ENCODE measurements around the gene PCDH1.
A peak's percentile ranks its signal among the peaks of the same experiment; 100 is the strongest.
"Not testable (repeated sequence)": the region's sequence is repeated elsewhere in the genome, so short reads cannot be mapped to it uniquely, and the experiment has no call there.

PCDH1 gene

GRCh38 chr5:141832131-141832530 lies 46.1 kb downstream of the PCDH1 start:
- DNase-seq (ENCODE audit: low read depth) = no peak

GRCh38 chr5:141828162-141828561 lies 50.0 kb downstream of the PCDH1 start:
- no peak for DNase-seq (ENCODE audit: low read depth)

- no peak for DNase-seq (ENCODE audit: low read depth)
Observed at GRCh38 chr5:141826674-141827073, 51.5 kb downstream of the PCDH1 start.

GRCh38 chr5:141825791-141826560 lies 52.2 kb downstream of the PCDH1 start:
- DNase-seq (ENCODE audit: low read depth) = no peak

GRCh38 chr5:141825241-141825671 lies 53.0 kb downstream of the PCDH1 start:
- DNase-seq (ENCODE audit: low read depth) = no peak

- DNase-seq (ENCODE audit: low read depth) = no peak
Observed at GRCh38 chr5:141824717-141825116, 53.5 kb downstream of the PCDH1 start.

- DNase-seq (ENCODE audit: low read depth) = no peak
Observed at GRCh38 chr5:141823056-141823455, 55.2 kb downstream of the PCDH1 start.

GRCh38 chr5:141822144-141822543 lies 56.1 kb downstream of the PCDH1 start:
- no peak for DNase-seq (ENCODE audit: low read depth)

- no peak for DNase-seq (ENCODE audit: low read depth)
Observed at GRCh38 chr5:141821430-141821925, 56.7 kb downstream of the PCDH1 start.

- not testable (repeated sequence) for DNase-seq (ENCODE audit: low read depth)
Observed at GRCh38 chr5:141820686-141821085, 57.5 kb downstream of the PCDH1 start.

- DNase-seq (ENCODE audit: low read depth) = no peak
Observed at GRCh38 chr5:141817631-141818030, 60.6 kb downstream of the PCDH1 start.

- no peak for DNase-seq (ENCODE audit: low read depth)
Observed at GRCh38 chr5:141816598-141817399, 61.4 kb downstream of the PCDH1 start.

- no peak for DNase-seq (ENCODE audit: low read depth)
Observed at GRCh38 chr5:141815796-141816180, 62.4 kb downstream of the PCDH1 start.

GRCh38 chr5:141815051-141815795 lies 63.0 kb downstream of the PCDH1 start:
- DNase-seq (ENCODE audit: low read depth) = no peak

GRCh38 chr5:141814064-141814964 lies 63.9 kb downstream of the PCDH1 start:
- DNase-seq (ENCODE audit: low read depth) = peak; percentile 37

- DNase-seq (ENCODE audit: low read depth) = no peak
Observed at GRCh38 chr5:141812512-141812911, 65.7 kb downstream of the PCDH1 start.

- peak; percentile 21 for DNase-seq (ENCODE audit: low read depth)
Observed at GRCh38 chr5:141811287-141812155, 66.7 kb downstream of the PCDH1 start.

- DNase-seq (ENCODE audit: low read depth) = no peak
Observed at GRCh38 chr5:141810702-141811101, 67.5 kb downstream of the PCDH1 start.

- DNase-seq (ENCODE audit: low read depth) = no peak
Observed at GRCh38 chr5:141809380-141810096, 68.7 kb downstream of the PCDH1 start.

- no peak for DNase-seq (ENCODE audit: low read depth)
Observed at GRCh38 chr5:141808857-141809256, 69.4 kb downstream of the PCDH1 start.
